Psoas muscle (tissue), 8 donors: Measurements from ENCODE around the gene SLTM. TPM values are rescaled to one million over a fixed set of nuclear protein-coding genes. Genes with fewer than 3 reads are reported as not detected.
"Not testable (repeated sequence)": the region's sequence is repeated elsewhere in the genome, so short reads cannot be mapped to it uniquely, and the experiment has no call there.

ENCODE experiments used
- ATAC-seq, 4 donors: fragments of 200-7000 bp; cut with Tn5 transposase; one replicate each; pipeline ENCODE4 v1.9.1; 2020; ENCODE audit warnings: moderate library complexity in 3 of 4, mild to moderate bottlenecking in 2 of 4
- DNase-seq, 2 donors: peaks; one replicate each; pipeline ENCODE4 v3.0.0-alpha.2; 2020
- H3K27ac ChIP-seq: fragments of 200-600 bp; one replicate; pipeline ENCODE4 v1.8.0; 2022
- H3K27me3 ChIP-seq, 3 donors: fragments of 200-600 bp in 1 of 3; one replicate each; pipeline versions ENCODE4 v1.6.1 to v1.8.0; 2013 to 2022; ENCODE audit warnings: low read length in 2 of 3, mild to moderate bottlenecking in 2 of 3, moderate library complexity in 1 of 3; ENCODE audit not compliant: insufficient read depth in 3 of 3
- H3K36me3 ChIP-seq, 2 donors: fragments of 200-600 bp in 1 of 2; one replicate each; pipeline versions ENCODE4 v1.6.1 to v1.8.0; 2013 to 2022; ENCODE audit warnings: low read depth in 1 of 2, mild to moderate bottlenecking in 1 of 2, moderate library complexity in 1 of 2; ENCODE audit not compliant: insufficient read depth in 1 of 2
- H3K4me1 ChIP-seq: fragments of 200-600 bp; one replicate; pipeline ENCODE4 v1.8.0; 2022
- H3K4me3 ChIP-seq: fragments of 200-600 bp; one replicate; pipeline ENCODE4 v1.8.0; 2022; ENCODE audit warnings: mild to moderate bottlenecking
- H3K9me3 ChIP-seq: fragments of 200-600 bp; one replicate; pipeline ENCODE4 v1.8.0; 2022
- CTCF ChIP-seq: fragments of 200-600 bp; IDR thresholded peaks from one replicate; pipeline ENCODE4 v1.8.0; 2022; ENCODE audit warnings: antibody characterized with exemption
- whole genome bisulfite sequencing, 3 donors: extraction: QIAGEN DNeasy Blood & Tissue Kit; methylation state at CpG; one replicate each; pipeline versions ENCODE4 v1.1.6 to v1.1.7; 2013; 5-methylcytosine and 5-hydroxymethylcytosine counted together
- intact Hi-C, 2 donors: fragments of 100-400 bp; cut with DNase I; formaldehyde crosslinking; loops; one replicate each; pipeline versions ENCODE4 v1.11.0 to v1.14.2; 2022
- polyA plus RNA-seq, 3 donors: library from polyadenylated mRNA; stranded (reverse); fragments of 200-250 nt; gene quantifications; one replicate each; pipeline ENCODE4 v1.2.3, GENCODE V29; 2013
- total RNA-seq, 4 donors: library from RNA; stranded (reverse); fragmentation: NEBNext Ultra II Directional in 2 of 4; extraction: Animal tissue kit (Norgen Biotek cat#: 25700) in 2 of 4; gene quantifications; one replicate each; pipeline versions ENCODE4 v1.2.1 to v1.2.4, GENCODE V29; 2021 to 2023
- donor health status: healthy with polysubstance abuse.
- donor health status: DM: no; HTN: no; CAD: no; lungs with moderate emphysema.
- donor health status: Bipolar disorder and iron deficiency.
- donor health status: healthy.
- donor health status: DM: yes; HTN: yes; CAD: no.
- donor health status: DM: no; HTN: no; CAD: no.
- donor health status: DM: no; HTN: no; CAD: no.
- donor health status: DM: yes; HTN: yes; CAD: no.

SLTM gene
- total and polyA plus RNA-seq, 7 donors = 32.6 to 67.4 (median 42.9) TPM

GRCh38 chr15:58865425-58865880, 68.0 kb downstream of the SLTM start:
- ATAC-seq (peak; percentile 20 to 59 (median 38)), DNase-seq (no peak)
- no peak for TF ChIP-seq CTCF
- H3K27me3 ChIP-seq = no peaks in the 10 kb centered on the region
- H3K27ac ChIP-seq = no peak overlapping the region
- intact Hi-C loops = no loop called here
- WGBS, 3 donors = 31 to 54% (median 38%) methylated on average over 14 to 15 of the region's 15 CpGs
- no peaks in the 10 kb centered on the region for H3K9me3 ChIP-seq
- H3K36me3 ChIP-seq = no peaks in the 10 kb centered on the region
- H3K4me1 ChIP-seq = no peaks in the 10 kb centered on the region
- H3K4me3 ChIP-seq = peak overlapping the region; percentile 55

- Histone ChIP-seq H3K36me3 (no peaks in the 10 kb centered on the region), H3K27me3 (no peaks in the 10 kb centered on the region), H3K27ac (no peak overlapping the region), H3K9me3 (no peaks in the 10 kb centered on the region), H3K4me3 (peak overlapping the region; percentile 55), H3K4me1 (no peaks in the 10 kb centered on the region)
- intact Hi-C loops = no loop called here
- peak; percentile 56 to 75 (median 67) for ATAC-seq
- TF ChIP-seq CTCF = no peak
- WGBS, 3 donors = 16 to 20% (median 18%) methylated on average over 43 to 54 of the region's 54 CpGs
- peak; percentile 49 to 73 for DNase-seq
Observed at GRCh38 chr15:58864602-58865424, 68.7 kb downstream of the SLTM start.

GRCh38 chr15:58862326-58862725, 71.2 kb downstream of the SLTM start:
- Histone ChIP-seq H3K4me1 (no peaks in the 10 kb centered on the region), H3K27me3 (no peaks in the 10 kb centered on the region), H3K4me3 (no peak overlapping the region), H3K9me3 (no peaks in the 10 kb centered on the region), H3K27ac (no peak overlapping the region), H3K36me3 (no peaks in the 10 kb centered on the region)
- DNase-seq (no peak), ATAC-seq (no peak)
- TF ChIP-seq CTCF = no peak
- intact Hi-C loops = no loop called here
- 88 to 96% (median 93%) methylated on average over 2 of the region's 2 CpGs for WGBS, 3 donors

- H3K27me3 ChIP-seq, DNase-seq, intact Hi-C loops, H3K4me3 ChIP-seq, H3K4me1 ChIP-seq, ATAC-seq, H3K27ac ChIP-seq, H3K9me3 ChIP-seq: not testable (repeated sequence)
- H3K36me3 ChIP-seq = peaks cover 0 to 35% of the 10 kb centered on the region in 2 donors
- 38 to 69% (median 47%) methylated on average over 1 of the region's 1 CpG for WGBS, 3 donors
Observed at GRCh38 chr15:58856621-58857020, 76.9 kb downstream of the SLTM start.

- Histone ChIP-seq H3K27ac (no peak overlapping the region), H3K4me1 (no peaks in the 10 kb centered on the region), H3K9me3 (no peaks in the 10 kb centered on the region), H3K36me3 (peaks cover 0 to 39% of the 10 kb centered on the region in 2 donors), H3K27me3 (no peaks in the 10 kb centered on the region), H3K4me3 (no peak overlapping the region)
- intact Hi-C loops = no loop called here
- ATAC-seq (no peak), DNase-seq (no peak)
- TF ChIP-seq CTCF = no peak
Observed at GRCh38 chr15:58856086-58856485, 77.4 kb downstream of the SLTM start.
